Fibroblast of lung (primary cell): ENCODE measurements around the gene CHST12.

Source experiments
- CTCF ChIP-seq, 2 donors: IDR thresholded peaks in 1 of 2; conservative IDR thresholded peaks in 1 of 2; 1 replicate in 1 of 2; 2 replicates in 1 of 2; pipeline ENCODE4 v1.5.1; 2011 to 2012; ENCODE audit warnings: low read length in 2 of 2, control low read depth in 1 of 2, inconsistent platforms in 1 of 2, low read depth in 1 of 2, mild to moderate bottlenecking in 1 of 2
- EZH2 ChIP-seq: IDR thresholded peaks from 2 replicates; pipeline ENCODE4 v1.5.1; 2012; ENCODE audit warnings: low read length, control low read depth, mild to moderate bottlenecking; ENCODE audit errors: missing control alignments

- TF ChIP-seq EZH2: no peak
- TF ChIP-seq CTCF (conservative IDR thresholded peaks at IDR 0.05 in 1 of 2, IDR thresholded peaks at IDR 0.05 in 1 of 2; ENCODE audit: low read depth in 1 of 2, low read length in 2 of 2): no peak
Measured at GRCh38 chr7:2496375-2496774, 93.0 kb downstream of the CHST12 start.
